Psoas muscle (tissue), 8 donors: ENCODE measurements around the gene ULK2. TPM values are rescaled to one million over a fixed set of nuclear protein-coding genes. Genes with fewer than 3 reads are reported as not detected.

Source experiments
- ATAC-seq, 4 donors: fragments of 200-7000 bp; cut with Tn5 transposase; one replicate each; pipeline ENCODE4 v1.9.1; 2020; ENCODE audit warnings: moderate library complexity in 3 of 4, mild to moderate bottlenecking in 2 of 4
- DNase-seq, 2 donors: peaks; one replicate each; pipeline ENCODE4 v3.0.0-alpha.2; 2020
- H3K27ac ChIP-seq: fragments of 200-600 bp; one replicate; pipeline ENCODE4 v1.8.0; 2022
- H3K27me3 ChIP-seq, 3 donors: fragments of 200-600 bp in 1 of 3; one replicate each; pipeline versions ENCODE4 v1.6.1 to v1.8.0; 2013 to 2022; ENCODE audit warnings: low read length in 2 of 3, mild to moderate bottlenecking in 2 of 3, moderate library complexity in 1 of 3; ENCODE audit not compliant: insufficient read depth in 3 of 3
- H3K36me3 ChIP-seq, 2 donors: fragments of 200-600 bp in 1 of 2; one replicate each; pipeline versions ENCODE4 v1.6.1 to v1.8.0; 2013 to 2022; ENCODE audit warnings: low read depth in 1 of 2, mild to moderate bottlenecking in 1 of 2, moderate library complexity in 1 of 2; ENCODE audit not compliant: insufficient read depth in 1 of 2
- H3K4me1 ChIP-seq: fragments of 200-600 bp; one replicate; pipeline ENCODE4 v1.8.0; 2022
- H3K4me3 ChIP-seq: fragments of 200-600 bp; one replicate; pipeline ENCODE4 v1.8.0; 2022; ENCODE audit warnings: mild to moderate bottlenecking
- H3K9me3 ChIP-seq: fragments of 200-600 bp; one replicate; pipeline ENCODE4 v1.8.0; 2022
- CTCF ChIP-seq: fragments of 200-600 bp; IDR thresholded peaks from one replicate; pipeline ENCODE4 v1.8.0; 2022; ENCODE audit warnings: antibody characterized with exemption
- WGBS, 3 donors: extraction: QIAGEN DNeasy Blood & Tissue Kit; methylation state at CpG; one replicate each; pipeline versions ENCODE4 v1.1.6 to v1.1.7; 2013; 5-methylcytosine and 5-hydroxymethylcytosine counted together
- intact Hi-C, 2 donors: fragments of 100-400 bp; cut with DNase I; formaldehyde crosslinking; loops; one replicate each; pipeline versions ENCODE4 v1.11.0 to v1.14.2; 2022
- polyA plus RNA-seq, 3 donors: library from polyadenylated mRNA; stranded (reverse); fragments of 200-250 nt; gene quantifications; one replicate each; pipeline ENCODE4 v1.2.3, GENCODE V29; 2013
- total RNA-seq, 4 donors: library from RNA; stranded (reverse); fragmentation: NEBNext Ultra II Directional in 2 of 4; extraction: Animal tissue kit (Norgen Biotek cat#: 25700) in 2 of 4; gene quantifications; one replicate each; pipeline versions ENCODE4 v1.2.1 to v1.2.4, GENCODE V29; 2021 to 2023
- donor health status: healthy with polysubstance abuse.
- donor health status: DM: no; HTN: no; CAD: no; lungs with moderate emphysema.
- donor health status: Bipolar disorder and iron deficiency.
- donor health status: healthy.
- donor health status: DM: yes; HTN: yes; CAD: no.
- donor health status: DM: no; HTN: no; CAD: no.
- donor health status: DM: no; HTN: no; CAD: no.
- donor health status: DM: yes; HTN: yes; CAD: no.

ULK2 gene
- total and polyA plus RNA-seq, 7 donors: 2.1 to 19.1 (median 12.8) TPM

- DNase-seq: no peak
- no peaks in the 10 kb centered on the region for H3K9me3 ChIP-seq
- H3K4me3 ChIP-seq: no peak overlapping the region
- TF ChIP-seq CTCF: no peak
- 73 to 83% (median 74%) methylated on average over 14 of the region's 14 CpGs for WGBS, 3 donors
- H3K27me3 ChIP-seq: no peaks in the 10 kb centered on the region
- no peaks in the 10 kb centered on the region for H3K36me3 ChIP-seq
- ATAC-seq: no peak
- H3K4me1 ChIP-seq: peaks cover 6% of the 10 kb centered on the region
- intact Hi-C loops: no loop called here
- H3K27ac ChIP-seq: no peak overlapping the region
Observed at GRCh38 chr17:19741832-19742457, 125.8 kb downstream of the ULK2 start.

GRCh38 chr17:19740933-19741332 lies 126.8 kb downstream of the ULK2 start:
- WGBS, 3 donors: 80 to 86% (median 82%) methylated on average over 7 of the region's 7 CpGs
- peaks cover 6% of the 10 kb centered on the region for H3K4me1 ChIP-seq
- H3K27ac ChIP-seq: no peak overlapping the region
- intact Hi-C loops: no loop called here
- DNase-seq: no peak
- H3K4me3 ChIP-seq: no peak overlapping the region
- no peaks in the 10 kb centered on the region for H3K27me3 ChIP-seq
- H3K36me3 ChIP-seq: no peaks in the 10 kb centered on the region
- no peak for ATAC-seq
- H3K9me3 ChIP-seq: no peaks in the 10 kb centered on the region
- no peak for TF ChIP-seq CTCF

GRCh38 chr17:19739241-19740201 lies 128.2 kb downstream of the ULK2 start:
- no peak overlapping the region for H3K27ac ChIP-seq
- H3K36me3 ChIP-seq: no peaks in the 10 kb centered on the region
- no peak for TF ChIP-seq CTCF
- H3K4me3 ChIP-seq: no peak overlapping the region
- DNase-seq (no peak), ATAC-seq (no peak)
- 87 to 90% (median 88%) methylated on average over 26 of the region's 26 CpGs for WGBS, 3 donors
- intact Hi-C loops: no loop called here
- no peaks in the 10 kb centered on the region for H3K4me1 ChIP-seq
- no peaks in the 10 kb centered on the region for H3K27me3 ChIP-seq
- no peaks in the 10 kb centered on the region for H3K9me3 ChIP-seq

- Histone ChIP-seq H3K27me3 (no peaks in the 10 kb centered on the region), H3K4me3 (no peak overlapping the region), H3K27ac (no peak overlapping the region), H3K4me1 (no peaks in the 10 kb centered on the region), H3K36me3 (no peaks in the 10 kb centered on the region), H3K9me3 (no peaks in the 10 kb centered on the region)
- DNase-seq (no peak), ATAC-seq (no peak)
- intact Hi-C loops: no loop called here
- WGBS, 3 donors: 93 to 96% (median 95%) methylated on average over 9 of the region's 9 CpGs
- TF ChIP-seq CTCF: no peak
Observed at GRCh38 chr17:19738757-19739156, 129.0 kb downstream of the ULK2 start.
